Astrocyte (in vitro differentiated cells and primary cell): ENCODE measurements around the gene FCRL1. TPM values are rescaled to one million over a fixed set of nuclear protein-coding genes. Genes with fewer than 3 reads are reported as not detected.

Experiments used
- DNase-seq: peaks from one replicate; pipeline ENCODE4 v3.0.0-alpha.2; 2010; ENCODE audit warnings: low read depth
- FAIRE-seq: peaks from 2 replicates; lab custom pipeline; 2011; peaks lifted over from hg19 to GRCh38; lab: Jason Lieb, UNC
- H2AFZ ChIP-seq: 2 replicates; pipeline ENCODE4 v1.6.0; 2012; ENCODE audit warnings: low read depth, low read length, inconsistent platforms
- H3K27ac ChIP-seq: 2 replicates; pipeline ENCODE4 v1.5.1; 2011; ENCODE audit warnings: low read depth, low read length, inconsistent platforms
- H3K27me3 ChIP-seq: 2 replicates; pipeline ENCODE4 v1.6.0; 2011; ENCODE audit warnings: low read length, inconsistent platforms; ENCODE audit not compliant: insufficient read depth
- H3K36me3 ChIP-seq: 2 replicates; pipeline ENCODE4 v1.5.1; 2011; ENCODE audit warnings: low read length, inconsistent platforms; ENCODE audit not compliant: insufficient read depth
- H3K4me1 ChIP-seq: 2 replicates; pipeline ENCODE4 v1.5.1; 2011; ENCODE audit warnings: low read length, inconsistent platforms; ENCODE audit not compliant: insufficient read depth
- H3K4me2 ChIP-seq: 2 replicates; pipeline ENCODE4 v1.6.0; 2012; ENCODE audit warnings: low read length, inconsistent platforms
- H3K4me3 ChIP-seq: 2 replicates; pipeline ENCODE4 v1.5.1; 2011; ENCODE audit warnings: low read depth, mild to moderate bottlenecking, low read length, inconsistent platforms; ENCODE audit not compliant: insufficient read depth
- H3K79me2 ChIP-seq: 2 replicates; pipeline ENCODE4 v1.6.0; 2012; ENCODE audit warnings: mild to moderate bottlenecking, low read length, inconsistent platforms; ENCODE audit not compliant: insufficient read depth
- H3K9ac ChIP-seq: 2 replicates; pipeline ENCODE4 v1.6.0; 2012; ENCODE audit warnings: mild to moderate bottlenecking, low read length, inconsistent platforms
- H3K9me3 ChIP-seq: 2 replicates; pipeline ENCODE4 v1.5.1; 2012; ENCODE audit warnings: low read depth, mild to moderate bottlenecking, low read length, inconsistent platforms; ENCODE audit not compliant: insufficient read depth
- H4K20me1 ChIP-seq: 2 replicates; pipeline ENCODE4 v1.6.0; 2012; ENCODE audit warnings: low read length, inconsistent platforms; ENCODE audit not compliant: insufficient read depth
- H3K27ac Mint-ChIP-seq: one replicate; pipeline ENCODE4 v1.8.0; 2021; ENCODE audit warnings: mild to moderate bottlenecking, mixed read lengths; ENCODE audit not compliant: unreplicated experiment
- H3K27me3 Mint-ChIP-seq: one replicate; pipeline ENCODE4 v1.8.0; 2021; ENCODE audit warnings: low read depth, mixed read lengths; ENCODE audit not compliant: unreplicated experiment
- H3K36me3 Mint-ChIP-seq: one replicate; pipeline ENCODE4 v1.8.0; 2021; ENCODE audit warnings: low read depth, mixed read lengths; ENCODE audit not compliant: unreplicated experiment
- H3K4me1 Mint-ChIP-seq: one replicate; pipeline ENCODE4 v1.8.0; 2021; ENCODE audit warnings: low read depth, mixed read lengths; ENCODE audit not compliant: unreplicated experiment
- H3K4me3 Mint-ChIP-seq: one replicate; pipeline ENCODE4 v1.8.0; 2021; ENCODE audit warnings: mild to moderate bottlenecking, moderate library complexity, mixed read lengths; ENCODE audit not compliant: unreplicated experiment
- H3K9me3 Mint-ChIP-seq: one replicate; pipeline ENCODE4 v1.8.0; 2021; ENCODE audit warnings: mild to moderate bottlenecking, mixed read lengths; ENCODE audit not compliant: unreplicated experiment
- EZH2 ChIP-seq: IDR thresholded peaks from 2 replicates; pipeline ENCODE4 v1.6.1; 2012; ENCODE audit warnings: mild to moderate bottlenecking, low read length, inconsistent platforms; ENCODE audit not compliant: insufficient read depth
- total RNA-seq: library from RNA; stranded (reverse); gene quantifications from 2 replicates; pipeline ENCODE4 v1.2.1, GENCODE V29; 2021
- TF ChIP-seq, protein P1 (sequence below): IDR thresholded peaks from 2 replicates; pipeline ENCODE4 v1.5.1; 2011; ENCODE audit warnings: low read depth, mild to moderate bottlenecking, inconsistent platforms, low read length, moderate library complexity; ENCODE audit not compliant: insufficient read depth

The FCRL1 gene
- total RNA-seq, 1 donor from 2014 or later: not detected

DNA sequence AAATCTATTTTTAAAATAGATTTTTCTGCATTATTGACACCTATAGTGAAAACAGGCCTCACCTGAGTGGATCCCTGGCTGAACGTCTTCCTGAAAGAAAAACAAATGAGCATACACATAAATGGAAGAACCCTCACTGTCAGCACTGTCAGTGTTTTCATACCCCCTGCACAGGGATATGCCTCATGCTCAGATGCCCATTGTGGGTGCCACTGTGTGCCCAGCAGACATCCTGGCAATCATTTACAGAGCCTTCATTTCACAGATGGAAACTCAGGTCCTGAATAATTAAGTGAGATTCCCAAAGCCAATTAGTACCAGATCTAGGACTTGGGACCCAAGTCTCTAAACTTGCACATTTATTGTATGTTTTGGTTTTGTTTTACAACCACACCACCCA is 19.9 kb downstream of the FCRL1 start:
- Mint-ChIP-seq H3K4me3 (no peak overlapping the region), H3K27me3 (peaks cover 10% of the 10 kb centered on the region), H3K9me3 (peaks cover 1% of the 10 kb centered on the region), H3K27ac (no peak overlapping the region), H3K36me3 (no peaks in the 10 kb centered on the region), H3K4me1 (no peaks in the 10 kb centered on the region)
- Histone ChIP-seq H3K36me3 (no peaks in the 10 kb centered on the region), H3K9me3 (no peaks in the 10 kb centered on the region), H3K79me2 (no peaks in the 10 kb centered on the region), H3K4me2 (no peak overlapping the region), H3K4me1 (no peaks in the 10 kb centered on the region), H3K4me3 (no peak overlapping the region), H4K20me1 (no peaks in the 10 kb centered on the region), H3K27ac (no peak overlapping the region), H3K9ac (no peak overlapping the region), H3K27me3 (no peaks in the 10 kb centered on the region), H2AFZ (no peak overlapping the region)
- FAIRE-seq: no peak
- DNase-seq: no peak
- TF ChIP-seq, protein P1, sequence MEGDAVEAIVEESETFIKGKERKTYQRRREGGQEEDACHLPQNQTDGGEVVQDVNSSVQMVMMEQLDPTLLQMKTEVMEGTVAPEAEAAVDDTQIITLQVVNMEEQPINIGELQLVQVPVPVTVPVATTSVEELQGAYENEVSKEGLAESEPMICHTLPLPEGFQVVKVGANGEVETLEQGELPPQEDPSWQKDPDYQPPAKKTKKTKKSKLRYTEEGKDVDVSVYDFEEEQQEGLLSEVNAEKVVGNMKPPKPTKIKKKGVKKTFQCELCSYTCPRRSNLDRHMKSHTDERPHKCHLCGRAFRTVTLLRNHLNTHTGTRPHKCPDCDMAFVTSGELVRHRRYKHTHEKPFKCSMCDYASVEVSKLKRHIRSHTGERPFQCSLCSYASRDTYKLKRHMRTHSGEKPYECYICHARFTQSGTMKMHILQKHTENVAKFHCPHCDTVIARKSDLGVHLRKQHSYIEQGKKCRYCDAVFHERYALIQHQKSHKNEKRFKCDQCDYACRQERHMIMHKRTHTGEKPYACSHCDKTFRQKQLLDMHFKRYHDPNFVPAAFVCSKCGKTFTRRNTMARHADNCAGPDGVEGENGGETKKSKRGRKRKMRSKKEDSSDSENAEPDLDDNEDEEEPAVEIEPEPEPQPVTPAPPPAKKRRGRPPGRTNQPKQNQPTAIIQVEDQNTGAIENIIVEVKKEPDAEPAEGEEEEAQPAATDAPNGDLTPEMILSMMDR: no peak
- no peak for TF ChIP-seq EZH2

DNA sequence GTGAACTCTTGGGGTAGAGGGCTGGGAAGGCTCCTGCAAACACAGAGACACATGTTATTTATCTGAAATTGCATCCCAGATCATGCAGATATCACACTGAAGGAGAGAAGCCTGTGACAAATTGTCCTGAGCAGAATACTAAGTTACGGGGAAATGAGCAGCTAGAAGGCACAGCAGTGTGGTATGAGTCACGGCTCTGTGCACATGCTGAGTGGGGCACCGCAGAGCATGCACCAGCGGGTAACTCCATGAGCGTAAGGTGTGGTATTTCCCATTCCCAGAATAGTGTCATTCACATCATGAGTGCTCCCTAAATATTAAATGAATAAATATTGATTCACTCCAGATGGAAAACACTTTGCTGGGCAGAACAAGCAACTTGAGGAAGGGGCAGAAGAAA is 21.7 kb downstream of the FCRL1 start:
- Mint-ChIP-seq H3K9me3 (peaks cover 3% of the 10 kb centered on the region), H3K4me3 (no peak overlapping the region), H3K27ac (no peak overlapping the region), H3K27me3 (peaks cover 5% of the 10 kb centered on the region), H3K36me3 (no peaks in the 10 kb centered on the region), H3K4me1 (no peaks in the 10 kb centered on the region)
- Histone ChIP-seq H3K27me3 (no peaks in the 10 kb centered on the region), H3K9ac (no peak overlapping the region), H4K20me1 (no peaks in the 10 kb centered on the region), H3K36me3 (no peaks in the 10 kb centered on the region), H3K9me3 (no peaks in the 10 kb centered on the region), H3K4me3 (no peak overlapping the region), H2AFZ (no peak overlapping the region), H3K4me1 (no peaks in the 10 kb centered on the region), H3K79me2 (no peaks in the 10 kb centered on the region), H3K27ac (no peak overlapping the region), H3K4me2 (no peak overlapping the region)
- DNase-seq (no peak), FAIRE-seq (no peak)
- TF ChIP-seq, protein P1: no peak
- no peak for TF ChIP-seq EZH2

DNA sequence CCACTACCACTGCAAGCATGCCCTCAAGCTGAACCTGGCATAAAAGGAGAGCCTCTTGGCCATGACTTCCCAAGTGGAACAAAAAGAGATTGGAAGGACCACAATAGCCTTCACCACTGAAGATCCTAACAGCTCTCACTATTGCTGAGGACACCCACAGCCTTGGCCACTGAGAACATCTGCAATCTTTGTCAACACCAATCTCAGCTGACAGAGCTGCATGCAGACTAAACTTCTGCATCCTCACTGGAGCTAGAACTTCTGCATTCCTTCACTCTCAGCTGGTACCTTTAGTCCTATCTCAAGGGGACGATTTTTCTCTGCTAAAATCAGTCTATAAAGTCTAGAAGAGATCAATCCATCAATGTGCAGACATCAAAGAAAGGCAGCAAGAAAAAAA is 34.7 kb downstream of the FCRL1 start:
- no peaks in the 10 kb centered on the region for H3K4me1 ChIP-seq

More for the DNA sequence above, 34.7 kb downstream of the FCRL1 start:
- Histone ChIP-seq H3K4me2 (no peak overlapping the region), H4K20me1 (no peaks in the 10 kb centered on the region), H2AFZ (no peak overlapping the region), H3K27me3 (no peaks in the 10 kb centered on the region), H3K9ac (no peak overlapping the region), H3K9me3 (no peaks in the 10 kb centered on the region), H3K4me3 (no peak overlapping the region), H3K27ac (no peak overlapping the region), H3K36me3 (no peaks in the 10 kb centered on the region), H3K79me2 (no peaks in the 10 kb centered on the region)
- Mint-ChIP-seq H3K27me3 (peaks cover 2% of the 10 kb centered on the region), H3K9me3 (no peaks in the 10 kb centered on the region), H3K36me3 (no peaks in the 10 kb centered on the region), H3K4me1 (no peaks in the 10 kb centered on the region), H3K27ac (no peak overlapping the region), H3K4me3 (no peak overlapping the region)
- TF ChIP-seq, protein P1: no peak
- TF ChIP-seq EZH2: no peak
- FAIRE-seq (no peak), DNase-seq (no peak)
